ENCODE results near the gene NOD2.

The NOD2 gene

DNA sequence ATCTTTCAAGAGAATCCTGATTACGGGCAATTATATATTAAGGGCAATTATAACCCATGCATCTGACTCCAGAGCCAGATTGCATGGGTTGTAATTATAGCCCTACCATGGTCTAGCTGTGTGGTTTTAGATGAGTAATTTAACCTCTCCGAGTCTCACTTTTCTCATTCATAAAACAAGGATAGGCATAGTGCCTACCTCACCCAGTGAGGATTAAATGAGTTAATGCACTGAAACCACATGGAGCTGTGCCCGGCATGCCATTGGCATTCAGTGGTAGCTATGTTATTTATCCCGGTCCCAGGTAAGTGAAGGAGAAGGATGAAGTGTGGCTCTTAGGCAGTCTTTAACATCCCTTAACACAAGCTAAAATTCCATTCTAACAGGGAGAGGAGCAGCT, 18.6 kb upstream of the NOD2 start:
- Histone ChIP-seq H3K27me3 (ENCODE audit: insufficient read depth, low read length) (no peaks in the 10 kb centered on the region), H3K4me3 (ENCODE audit: low read length) (no peak overlapping the region), H3K9ac (ENCODE audit: low read depth, low read length) (no peak overlapping the region), H3K27ac (ENCODE audit: low read length) (no peak overlapping the region), H3K4me1 (ENCODE audit: insufficient read depth, low read length) (no peaks in the 10 kb centered on the region), H3K36me3 (ENCODE audit: insufficient read depth, low read depth, low read length) (no peaks in the 10 kb centered on the region), H3K9me3 (ENCODE audit: insufficient read depth, low read depth, low read length) (peaks cover 20% of the 10 kb centered on the region)

DNA sequence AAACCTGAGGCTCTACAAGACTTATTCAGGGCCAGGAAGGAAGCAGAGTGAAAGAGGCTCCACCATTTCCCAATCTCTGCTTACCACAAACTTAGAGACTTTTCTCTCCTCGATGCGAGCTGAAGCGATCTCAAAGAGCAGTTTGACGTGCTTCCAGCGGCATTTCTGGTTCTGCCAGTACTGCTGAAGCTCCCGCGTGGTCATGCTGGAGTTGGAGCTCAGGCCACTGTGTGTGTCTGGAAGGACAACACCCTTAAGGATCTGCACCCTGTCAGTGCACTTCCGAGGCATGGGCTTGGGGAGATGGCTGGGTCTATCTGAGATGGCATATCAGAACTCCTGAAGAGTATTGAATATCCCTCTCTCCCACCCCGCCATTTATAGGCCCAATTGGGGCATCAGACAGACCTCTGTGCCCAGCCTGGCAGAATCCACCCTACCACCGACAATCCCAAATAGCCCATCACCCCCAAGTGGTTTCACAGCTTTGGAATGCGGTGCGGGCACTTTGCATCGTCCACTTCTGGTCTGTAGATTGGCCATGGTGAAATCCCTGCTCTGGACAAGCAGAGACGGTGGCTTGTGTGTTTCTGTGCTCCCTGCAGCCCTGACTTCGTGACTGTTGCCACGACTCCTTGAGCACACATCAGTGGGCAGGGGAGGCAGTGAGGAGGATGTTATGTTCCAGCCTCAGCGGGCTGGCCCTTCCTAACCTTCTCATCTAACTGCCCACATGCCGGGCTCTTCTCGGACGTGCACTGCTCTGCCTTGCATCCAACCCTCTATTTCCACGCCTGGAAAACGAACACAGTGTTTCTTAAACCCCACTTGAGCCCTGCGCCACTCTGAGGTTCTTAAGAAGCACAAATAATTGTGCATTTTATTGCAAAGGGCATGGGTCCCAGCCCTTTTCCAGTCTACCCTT, 17.5 kb upstream of the NOD2 start:
- Histone ChIP-seq H3K27me3 (ENCODE audit: insufficient read depth, low read length) (no peaks in the 10 kb centered on the region), H3K9ac (ENCODE audit: low read depth, low read length) (no peak overlapping the region), H3K9me3 (ENCODE audit: insufficient read depth, low read depth, low read length) (peaks cover 20% of the 10 kb centered on the region), H3K27ac (ENCODE audit: low read length) (no peak overlapping the region), H3K4me3 (ENCODE audit: low read length) (no peak overlapping the region), H3K36me3 (ENCODE audit: insufficient read depth, low read depth, low read length) (no peaks in the 10 kb centered on the region), H3K4me1 (ENCODE audit: insufficient read depth, low read length) (no peaks in the 10 kb centered on the region)

DNA sequence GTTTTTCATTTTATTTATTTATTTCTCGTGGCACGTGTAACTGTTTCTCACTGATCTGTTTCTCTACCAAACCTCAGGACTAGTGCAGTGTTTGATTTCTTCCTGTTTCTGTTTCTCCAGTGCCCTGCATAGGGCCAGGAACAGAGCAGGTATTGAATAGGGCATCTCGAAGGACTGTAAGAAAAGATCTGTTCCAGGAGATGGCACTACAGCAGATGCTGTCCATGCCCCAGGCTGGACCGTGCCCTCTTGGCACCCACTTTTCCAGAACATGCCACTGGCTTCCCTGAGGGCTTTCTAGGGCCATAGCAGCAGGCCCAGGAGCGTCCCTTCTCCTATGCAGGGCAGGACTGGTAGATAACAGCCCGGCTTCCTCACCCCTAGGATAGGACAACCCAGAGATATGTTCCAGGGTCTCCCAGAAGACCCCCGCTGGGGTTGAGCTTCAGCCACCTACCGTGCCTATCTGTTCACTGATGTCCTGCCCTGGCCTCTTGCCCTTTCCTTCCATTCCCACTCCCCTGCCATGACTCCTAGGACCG, 16.7 kb upstream of the NOD2 start:
- Histone ChIP-seq H3K9me3 (ENCODE audit: insufficient read depth, low read depth, low read length) (peaks cover 12% of the 10 kb centered on the region), H3K36me3 (ENCODE audit: insufficient read depth, low read depth, low read length) (no peaks in the 10 kb centered on the region), H3K9ac (ENCODE audit: low read depth, low read length) (no peak overlapping the region), H3K4me3 (ENCODE audit: low read length) (no peak overlapping the region), H3K27me3 (ENCODE audit: insufficient read depth, low read length) (no peaks in the 10 kb centered on the region), H3K4me1 (ENCODE audit: insufficient read depth, low read length) (no peaks in the 10 kb centered on the region), H3K27ac (ENCODE audit: low read length) (no peak overlapping the region)

GRCh38 chr16:50677351-50677750, 16.1 kb upstream of the NOD2 start:
- no peaks in the 10 kb centered on the region for H3K27me3 ChIP-seq (ENCODE audit: insufficient read depth, low read length)
- no peak overlapping the region for H3K4me3 ChIP-seq (ENCODE audit: low read length)
- no peak overlapping the region for H3K9ac ChIP-seq (ENCODE audit: low read depth, low read length)
- peaks cover 6% of the 10 kb centered on the region for H3K9me3 ChIP-seq (ENCODE audit: insufficient read depth, low read depth, low read length)
- H3K27ac ChIP-seq (ENCODE audit: low read length), result no peak overlapping the region
- no peaks in the 10 kb centered on the region for H3K4me1 ChIP-seq (ENCODE audit: insufficient read depth, low read length)
- no peaks in the 10 kb centered on the region for H3K36me3 ChIP-seq (ENCODE audit: insufficient read depth, low read depth, low read length)

DNA sequence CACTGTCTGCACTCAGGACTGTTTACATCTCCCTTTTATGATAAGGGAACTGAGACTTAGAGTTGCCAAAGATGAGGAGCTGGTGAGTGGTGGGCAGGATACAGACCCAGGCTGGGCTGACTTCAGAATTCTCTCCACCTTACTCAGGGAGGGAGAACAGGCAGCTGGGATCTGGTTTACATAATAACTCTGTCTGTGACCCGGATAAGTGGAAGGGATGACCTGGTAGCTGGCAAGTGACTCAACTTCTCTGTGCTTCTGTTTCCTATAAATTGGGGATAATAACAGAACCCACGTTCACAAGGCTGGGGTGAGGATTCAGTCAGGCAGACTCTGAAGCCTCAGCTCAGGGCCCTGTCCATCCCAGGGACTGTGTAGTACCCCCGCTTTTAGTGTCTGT, 14.9 kb upstream of the NOD2 start:
- no peaks in the 10 kb centered on the region for H3K9me3 ChIP-seq (ENCODE audit: insufficient read depth, low read depth, low read length)
- no peaks in the 10 kb centered on the region for H3K4me1 ChIP-seq (ENCODE audit: insufficient read depth, low read length)
- H3K9ac ChIP-seq (ENCODE audit: low read depth, low read length), result no peak overlapping the region
- no peak overlapping the region for H3K27ac ChIP-seq (ENCODE audit: low read length)
- H3K36me3 ChIP-seq (ENCODE audit: insufficient read depth, low read depth, low read length), result no peaks in the 10 kb centered on the region
- H3K27me3 ChIP-seq (ENCODE audit: insufficient read depth, low read length), result no peaks in the 10 kb centered on the region
- no peak overlapping the region for H3K4me3 ChIP-seq (ENCODE audit: low read length)

DNA sequence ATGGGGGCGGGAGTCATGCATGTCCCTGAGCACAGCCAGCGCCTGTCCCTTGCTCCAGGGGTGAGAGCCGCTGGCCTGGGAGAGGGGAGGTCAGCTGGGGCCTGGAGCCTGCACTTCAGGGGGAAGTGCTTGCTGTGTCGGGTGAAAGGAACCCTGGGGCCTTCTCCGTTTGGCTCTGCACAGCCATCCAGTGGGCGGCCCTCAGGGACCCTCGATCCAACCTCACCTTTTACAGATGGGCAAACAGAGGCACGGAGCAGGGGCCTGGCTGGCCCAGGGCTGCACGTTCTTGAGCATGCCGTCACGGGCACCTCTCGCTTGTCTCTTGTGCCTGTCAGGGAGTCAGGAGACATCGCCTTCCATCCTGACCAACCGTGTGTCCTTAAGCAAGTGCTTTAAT, 14.1 kb upstream of the NOD2 start:
- Histone ChIP-seq H3K27ac (ENCODE audit: low read length) (no peak overlapping the region), H3K9me3 (ENCODE audit: insufficient read depth, low read depth, low read length) (no peaks in the 10 kb centered on the region), H3K27me3 (ENCODE audit: insufficient read depth, low read length) (no peaks in the 10 kb centered on the region), H3K4me3 (ENCODE audit: low read length) (no peak overlapping the region), H3K4me1 (ENCODE audit: insufficient read depth, low read length) (no peaks in the 10 kb centered on the region), H3K36me3 (ENCODE audit: insufficient read depth, low read depth, low read length) (no peaks in the 10 kb centered on the region), H3K9ac (ENCODE audit: low read depth, low read length) (no peak overlapping the region)

GRCh38 chr16:50679676-50680555, 13.5 kb upstream of the NOD2 start:
- H3K4me3 ChIP-seq (ENCODE audit: low read length), result no peak overlapping the region
- no peak overlapping the region for H3K9ac ChIP-seq (ENCODE audit: low read depth, low read length)
- no peaks in the 10 kb centered on the region for H3K4me1 ChIP-seq (ENCODE audit: insufficient read depth, low read length)
- H3K27ac ChIP-seq (ENCODE audit: low read length), result no peak overlapping the region
- H3K27me3 ChIP-seq (ENCODE audit: insufficient read depth, low read length), result no peaks in the 10 kb centered on the region
- no peaks in the 10 kb centered on the region for H3K9me3 ChIP-seq (ENCODE audit: insufficient read depth, low read depth, low read length)
- H3K36me3 ChIP-seq (ENCODE audit: insufficient read depth, low read depth, low read length), result no peaks in the 10 kb centered on the region

GRCh38 chr16:50680556-50680893, 12.9 kb upstream of the NOD2 start:
- Histone ChIP-seq H3K27me3 (ENCODE audit: insufficient read depth, low read length) (no peaks in the 10 kb centered on the region), H3K9ac (ENCODE audit: low read depth, low read length) (no peak overlapping the region), H3K9me3 (ENCODE audit: insufficient read depth, low read depth, low read length) (no peaks in the 10 kb centered on the region), H3K36me3 (ENCODE audit: insufficient read depth, low read depth, low read length) (no peaks in the 10 kb centered on the region), H3K27ac (ENCODE audit: low read length) (no peak overlapping the region), H3K4me1 (ENCODE audit: insufficient read depth, low read length) (no peaks in the 10 kb centered on the region), H3K4me3 (ENCODE audit: low read length) (no peak overlapping the region)

- no peaks in the 10 kb centered on the region for H3K36me3 ChIP-seq (ENCODE audit: insufficient read depth, low read depth, low read length)
- no peak within 1 kb of the TSS for H3K9ac ChIP-seq (ENCODE audit: low read depth, low read length)
- no peak within 1 kb of the TSS for H3K27ac ChIP-seq (ENCODE audit: low read length)
- no peaks in the 10 kb centered on the region for H3K4me1 ChIP-seq (ENCODE audit: insufficient read depth, low read length)
- no peaks in the 10 kb centered on the region for H3K9me3 ChIP-seq (ENCODE audit: insufficient read depth, low read depth, low read length)
- H3K4me3 ChIP-seq (ENCODE audit: low read length), result no peak within 1 kb of the TSS
- H3K27me3 ChIP-seq (ENCODE audit: insufficient read depth, low read length), result no peaks in the 10 kb centered on the region
Observed at GRCh38 chr16:50681021-50681885, 12.2 kb upstream of the NOD2 start, which contains the start of gene SNX20. Gene SNX20 (minus strand): TSS chr16:50681312. CDS start chr16:50677526, 3,786 bp downstream.

GRCh38 chr16:50683689-50684374, 9.6 kb upstream of the NOD2 start:
- H3K9me3 ChIP-seq (ENCODE audit: insufficient read depth, low read depth, low read length), result no peaks in the 10 kb centered on the region
- no peaks in the 10 kb centered on the region for H3K36me3 ChIP-seq (ENCODE audit: insufficient read depth, low read depth, low read length)
- no peaks in the 10 kb centered on the region for H3K27me3 ChIP-seq (ENCODE audit: insufficient read depth, low read length)
- H3K9ac ChIP-seq (ENCODE audit: low read depth, low read length), result no peak overlapping the region
- no peak overlapping the region for H3K27ac ChIP-seq (ENCODE audit: low read length)
- no peaks in the 10 kb centered on the region for H3K4me1 ChIP-seq (ENCODE audit: insufficient read depth, low read length)
- H3K4me3 ChIP-seq (ENCODE audit: low read length), result no peak overlapping the region

Data from iPS-20b (cell line).